Stomach (tissue), 4 donors: ENCODE measurements around the gene B4GALT3.

Source experiments
- CTCF ChIP-seq, 7 experiments: fragments of 450-650 bp in 4 of 7; fragments of 200-600 bp in 3 of 7; sonication (generic) in 3 of 7; IDR thresholded peaks; one replicate each; pipeline ENCODE4 v1.5.1; 2016 to 2019; ENCODE audit warnings: antibody characterized with exemption in 7 of 7, control low read depth in 2 of 7, mild to moderate bottlenecking in 1 of 7
- POLR2A ChIP-seq, 4 donors: fragments of 450-650 bp; IDR thresholded peaks; one replicate each; pipeline ENCODE4 v1.6.1; 2016; ENCODE audit warnings: antibody characterized with exemption in 4 of 4, control low read depth in 2 of 4, mild to moderate bottlenecking in 1 of 4, moderate library complexity in 1 of 4

- TF ChIP-seq POLR2A (IDR thresholded peaks at IDR 0.05) (no peak), CTCF (IDR thresholded peaks at IDR 0.05) (no peak)
Observed at GRCh38 chr1:161128591-161129420, 48.5 kb downstream of the B4GALT3 start.
